OCI-LY7 (cell line): ENCODE results near the gene RUNX1. TPM values are rescaled to one million over a fixed set of nuclear protein-coding genes. Genes with fewer than 3 reads are reported as not detected.

ENCODE experiments used
- BruUV-seq: library from RNA; stranded (reverse); fragments of 400-500 nt; replicated peaks from 2 replicates; lab custom pipeline; 2021; lab: Mats Ljungman, UMichigan
- CTCF ChIA-PET: fragments of 300-600 bp; sonication (Branson Sonifier 250); formaldehyde crosslinking; loops from one replicate; lab custom pipeline; 2022; ENCODE audit warnings: antibody characterized with exemption; ENCODE audit not compliant: unreplicated experiment; lab: Charles Lee
- POLR2A ChIA-PET: fragments of 300-600 bp; sonication (Branson Sonifier 250); formaldehyde crosslinking; loops from one replicate; lab custom pipeline; 2022; ENCODE audit warnings: antibody characterized with exemption; lab: Charles Lee
- DNase-seq: peaks from one replicate; pipeline ENCODE4 v3.0.0-alpha.2; 2015; ENCODE audit warnings: low spot score
- H2AFZ ChIP-seq: fragments of 200-600 bp; sonication (generic), shearing (Covaris generic); 2 replicates; pipeline ENCODE4 v1.6.1; 2014; ENCODE audit warnings: mild to moderate bottlenecking, antibody characterized with exemption, low read length, moderate library complexity
- H3K27ac ChIP-seq: fragments of 200-600 bp; sonication (generic); 2 replicates; pipeline ENCODE4 v1.5.1; 2014; ENCODE audit warnings: mixed run types, low read depth, mild to moderate bottlenecking, moderate library complexity, low read length, inconsistent platforms; ENCODE audit not compliant: poor library complexity, severe bottlenecking
- H3K36me3 ChIP-seq: fragments of 200-600 bp; sonication (generic); 2 replicates; pipeline ENCODE4 v1.6.1; 2014; ENCODE audit warnings: mild to moderate bottlenecking, antibody characterized with exemption, low read length, moderate library complexity, mixed read lengths; ENCODE audit not compliant: insufficient read depth
- H3K4me1 ChIP-seq: fragments of 200-600 bp; sonication (generic); 2 replicates; pipeline ENCODE4 v1.5.1; 2014; ENCODE audit warnings: mild to moderate bottlenecking, low read length; ENCODE audit not compliant: insufficient read depth, poor library complexity, severe bottlenecking
- H3K4me2 ChIP-seq: fragments of 200-600 bp; sonication (generic); 2 replicates; pipeline ENCODE4 v1.6.1; 2014; ENCODE audit warnings: mild to moderate bottlenecking, low read length
- H3K4me3 ChIP-seq: fragments of 200-600 bp; sonication (generic); 2 replicates; pipeline ENCODE4 v1.5.1; 2014; ENCODE audit warnings: mild to moderate bottlenecking, low read depth, low read length; ENCODE audit not compliant: poor library complexity, severe bottlenecking
- H3K79me2 ChIP-seq: fragments of 200-600 bp; sonication (generic); 2 replicates; pipeline ENCODE4 v1.6.1; 2016; ENCODE audit warnings: low read depth, mild to moderate bottlenecking, low read length, moderate library complexity, mixed read lengths; ENCODE audit not compliant: insufficient read depth
- H3K9me2 ChIP-seq: fragments of 200-600 bp; sonication (generic); 2 replicates; pipeline ENCODE4 v1.6.1; 2016; ENCODE audit warnings: mild to moderate bottlenecking, low read length, mixed read lengths; ENCODE audit not compliant: insufficient read depth
- H3K9me3 ChIP-seq: fragments of 200-600 bp; sonication (generic); 2 replicates; pipeline ENCODE4 v1.6.1; 2014; ENCODE audit warnings: mild to moderate bottlenecking, mixed run types, low read length, mixed read lengths
- H4K20me1 ChIP-seq: fragments of 200-600 bp; sonication (generic); 2 replicates; pipeline ENCODE4 v1.6.1; 2014; ENCODE audit warnings: mild to moderate bottlenecking, antibody characterized with exemption, low read length, moderate library complexity, mixed read lengths; ENCODE audit not compliant: insufficient read depth
- CTCF ChIP-seq: fragments of 200-600 bp; sonication (generic); conservative IDR thresholded peaks from 2 replicates; pipeline ENCODE4 v1.5.1; 2014; ENCODE audit warnings: mild to moderate bottlenecking, antibody characterized with exemption, low read length, moderate library complexity, mixed read lengths
- EZH2phosphoT487 ChIP-seq: fragments of 200-600 bp; sonication (generic); IDR thresholded peaks from 2 replicates; pipeline ENCODE4 v1.6.1; 2018; ENCODE audit warnings: low read depth, borderline replicate concordance, mild to moderate bottlenecking, mixed run types, antibody characterized with exemption, low read length, moderate library complexity, mixed read lengths
- intact Hi-C: fragments of 100-400 bp; cut with micrococcal nuclease; formaldehyde crosslinking; loops from one replicate; pipeline ENCODE4 v1.10.0; 2022; ENCODE audit not compliant: unreplicated experiment
- total RNA-seq, 2 experiments: library from RNA; depleted of rRNA in 1 of 2; stranded (reverse); fragments of >200 nt in 1 of 2; shearing (Covaris generic) in 1 of 2; gene quantifications; 2 replicates each; pipeline ENCODE4 v1.2.3, GENCODE V29; 2014 to 2022

RUNX1 gene
- total RNA-seq, 2 experiments from 2014 or later: 30.5 to 40.8 TPM

- DNase-seq: no peak
- Histone ChIP-seq H3K36me3 (no peaks in the 10 kb centered on the region), H3K9me3 (no peaks in the 10 kb centered on the region), H3K4me1 (no peaks in the 10 kb centered on the region), H4K20me1 (no peaks in the 10 kb centered on the region), H3K4me2 (no peak overlapping the region), H3K79me2 (no peaks in the 10 kb centered on the region), H2AFZ (no peak overlapping the region), H3K27ac (no peak overlapping the region), H3K9me2 (no peaks in the 10 kb centered on the region), H3K4me3 (no peak overlapping the region)
- POLR2A ChIA-PET: interaction anchor here (0.7 to 1.1 kb wide), 4 partner anchors 8 to 849 kb away, joined by 3 to 4 read pairs (median 4); no protein-coding TSS in a partner anchor
- TF ChIP-seq EZH2phosphoT487: no peak
- no peak for TF ChIP-seq CTCF
- CTCF ChIA-PET: no interaction called here
- no TSS peak for BruUV-seq
- intact Hi-C loops: no loop called here
These were observed 42.4 kb upstream of the RUNX1 start for GRCh38 chr21:35091496-35091895.

GRCh38 chr21:35090403-35090802 lies 41.3 kb upstream of the RUNX1 start:
- TF ChIP-seq EZH2phosphoT487 (no peak), CTCF (no peak)

GRCh38 chr21:35088319-35088771 lies 39.2 kb upstream of the RUNX1 start:
- no peaks in the 10 kb centered on the region for H3K4me1 ChIP-seq
- H2AFZ ChIP-seq: no peak overlapping the region
- ChIA-PET POLR2A (interaction anchor here (0.5 to 0.9 kb wide), 3 partner anchors 12 to 1542 kb away, joined by 3 to 7 read pairs (median 3); no protein-coding TSS in a partner anchor), CTCF (no interaction called here)
- H3K36me3 ChIP-seq: no peaks in the 10 kb centered on the region
- DNase-seq: no peak
- no peaks in the 10 kb centered on the region for H3K79me2 ChIP-seq
- no peaks in the 10 kb centered on the region for H3K9me2 ChIP-seq
- no peaks in the 10 kb centered on the region for H3K9me3 ChIP-seq
- H3K4me2 ChIP-seq: no peak overlapping the region
- BruUV-seq: no TSS peak
- no peak overlapping the region for H3K4me3 ChIP-seq
- H4K20me1 ChIP-seq: no peaks in the 10 kb centered on the region
- TF ChIP-seq CTCF (no peak), EZH2phosphoT487 (no peak)
- intact Hi-C loops: no loop called here
- no peak overlapping the region for H3K27ac ChIP-seq

More at GRCh38 chr21:35090403-35090802, 41.3 kb upstream of the RUNX1 start:
- Histone ChIP-seq H4K20me1 (no peaks in the 10 kb centered on the region), H3K4me1 (no peaks in the 10 kb centered on the region), H3K79me2 (no peaks in the 10 kb centered on the region), H3K4me3 (no peak overlapping the region), H3K4me2 (no peak overlapping the region), H3K9me3 (no peaks in the 10 kb centered on the region), H3K9me2 (no peaks in the 10 kb centered on the region), H3K27ac (no peak overlapping the region), H2AFZ (no peak overlapping the region), H3K36me3 (no peaks in the 10 kb centered on the region)
- BruUV-seq: no TSS peak
- no peak for DNase-seq
- CTCF ChIA-PET: no interaction called here
- POLR2A ChIA-PET: interaction anchor here (0.8 to 1.1 kb wide), 2 partner anchors 9 to 195 kb away, joined by 4 read pairs; no protein-coding TSS in a partner anchor
- intact Hi-C loops: no loop called here
